Endothelial cell (in vitro differentiated cells): ENCODE data around the gene MBTPS2. TPM values are rescaled to one million over a fixed set of nuclear protein-coding genes. Genes with fewer than 3 reads are reported as not detected.

ENCODE experiments used
- DNase-seq: peaks from one replicate; pipeline ENCODE4 v3.0.0; 2021; ENCODE audit warnings: low spot score
- H3K27ac Mint-ChIP-seq: one replicate; pipeline ENCODE4 v1.8.0; 2021; ENCODE audit warnings: mixed read lengths, inconsistent platforms; ENCODE audit not compliant: unreplicated experiment
- H3K27me3 Mint-ChIP-seq: one replicate; pipeline ENCODE4 v1.8.0; 2021; ENCODE audit warnings: mild to moderate bottlenecking, moderate library complexity, mixed read lengths, inconsistent platforms; ENCODE audit not compliant: unreplicated experiment
- H3K36me3 Mint-ChIP-seq: one replicate; pipeline ENCODE4 v1.8.0; 2021; ENCODE audit warnings: mild to moderate bottlenecking, low read depth, mixed read lengths, inconsistent platforms; ENCODE audit not compliant: unreplicated experiment
- H3K4me1 Mint-ChIP-seq: one replicate; pipeline ENCODE4 v1.8.0; 2021; ENCODE audit warnings: mild to moderate bottlenecking, mixed read lengths, inconsistent platforms; ENCODE audit not compliant: unreplicated experiment
- H3K4me3 Mint-ChIP-seq: one replicate; pipeline ENCODE4 v1.8.0; 2021; ENCODE audit warnings: mild to moderate bottlenecking, mixed read lengths, inconsistent platforms; ENCODE audit not compliant: unreplicated experiment
- H3K9me3 Mint-ChIP-seq: one replicate; pipeline ENCODE4 v1.8.0; 2021; ENCODE audit warnings: mixed read lengths, inconsistent platforms; ENCODE audit not compliant: unreplicated experiment
- CTCF ChIP-seq: fragments of 200-600 bp; sonication (generic); IDR thresholded peaks from one replicate; pipeline ENCODE4 v1.5.0; 2021; ENCODE audit warnings: antibody characterized with exemption; ENCODE audit not compliant: unreplicated experiment
- total RNA-seq: library from RNA; stranded (reverse); fragmentation: NEBNext Ultra II Directional; extraction: Animal tissue kit (Norgen Biotek cat#: 25700); gene quantifications from one replicate; pipeline ENCODE4 v1.2.1, GENCODE V29; 2021; ENCODE audit not compliant: unreplicated experiment

Gene MBTPS2
- total RNA-seq, 1 donor from 2014 or later = 9.4 TPM

GRCh38 chrX:21881881-21882574 is 42.6 kb downstream of the MBTPS2 start:
- H3K9me3 Mint-ChIP-seq = no peaks in the 10 kb centered on the region
- no peaks in the 10 kb centered on the region for H3K27me3 Mint-ChIP-seq
- H3K36me3 Mint-ChIP-seq = no peaks in the 10 kb centered on the region
- H3K4me3 Mint-ChIP-seq = no peak overlapping the region
- no peak overlapping the region for H3K27ac Mint-ChIP-seq
- no peak for TF ChIP-seq CTCF
- DNase-seq = no peak
- peaks cover 5% of the 10 kb centered on the region for H3K4me1 Mint-ChIP-seq

- H3K36me3 Mint-ChIP-seq = no peaks in the 10 kb centered on the region
- H3K9me3 Mint-ChIP-seq = no peaks in the 10 kb centered on the region
- no peaks in the 10 kb centered on the region for H3K27me3 Mint-ChIP-seq
- DNase-seq = no peak
- H3K4me3 Mint-ChIP-seq = no peak overlapping the region
- TF ChIP-seq CTCF = no peak
- H3K4me1 Mint-ChIP-seq = peaks cover 5% of the 10 kb centered on the region
- no peak overlapping the region for H3K27ac Mint-ChIP-seq
Observed at GRCh38 chrX:21883258-21883657, 43.8 kb downstream of the MBTPS2 start.

- H3K27me3 Mint-ChIP-seq = no peaks in the 10 kb centered on the region
- H3K36me3 Mint-ChIP-seq = no peaks in the 10 kb centered on the region
- TF ChIP-seq CTCF = no peak
- H3K9me3 Mint-ChIP-seq = no peaks in the 10 kb centered on the region
- no peak overlapping the region for H3K4me3 Mint-ChIP-seq
- H3K4me1 Mint-ChIP-seq = peaks cover 5% of the 10 kb centered on the region
- H3K27ac Mint-ChIP-seq = no peak overlapping the region
- no peak for DNase-seq
Observed at GRCh38 chrX:21885568-21885967, 46.2 kb downstream of the MBTPS2 start.

- DNase-seq = no peak
- TF ChIP-seq CTCF = no peak
- Mint-ChIP-seq H3K4me1 (peaks cover 7% of the 10 kb centered on the region), H3K4me3 (no peak overlapping the region), H3K9me3 (no peaks in the 10 kb centered on the region), H3K27me3 (no peaks in the 10 kb centered on the region), H3K27ac (no peak overlapping the region), H3K36me3 (no peaks in the 10 kb centered on the region)
Observed at GRCh38 chrX:21905313-21905712, 65.9 kb downstream of the MBTPS2 start.

GRCh38 chrX:21905953-21906352 is 66.5 kb downstream of the MBTPS2 start:
- H3K9me3 Mint-ChIP-seq = no peaks in the 10 kb centered on the region
- H3K4me1 Mint-ChIP-seq = peaks cover 7% of the 10 kb centered on the region
- no peak overlapping the region for H3K27ac Mint-ChIP-seq
- no peak overlapping the region for H3K4me3 Mint-ChIP-seq
- no peak for TF ChIP-seq CTCF
- H3K27me3 Mint-ChIP-seq = no peaks in the 10 kb centered on the region
- DNase-seq = no peak
- H3K36me3 Mint-ChIP-seq = no peaks in the 10 kb centered on the region
